Right lobe of liver (tissue), 6 donors: ENCODE data around the gene DES. TPM values are rescaled to one million over a fixed set of nuclear protein-coding genes. Genes with fewer than 3 reads are reported as not detected.

Experiments
- ATAC-seq, 4 donors: fragments of 200-7000 bp; cut with Tn5 transposase; one replicate each; pipeline ENCODE4 v1.9.1; 2020; ENCODE audit warnings: mild to moderate bottlenecking in 4 of 4, moderate library complexity in 4 of 4
- DNase-seq, 3 donors: peaks; one replicate each; pipeline ENCODE4 v3.0.0-alpha.2; 2020
- H3K27ac ChIP-seq, 3 donors: fragments of 200-600 bp; one replicate each; pipeline ENCODE4 v1.8.0; 2022
- H3K27me3 ChIP-seq, 2 donors: fragments of 200-600 bp; one replicate each; pipeline ENCODE4 v1.8.0; 2022
- H3K36me3 ChIP-seq, 4 donors: fragments of 200-600 bp; sonication (generic) in 1 of 4; one replicate each; pipeline versions ENCODE4 v1.5.1 to v1.8.0; 2017 to 2022; ENCODE audit warnings: control low read depth in 1 of 4
- H3K4me1 ChIP-seq, 4 donors: fragments of 200-600 bp; sonication (generic) in 1 of 4; one replicate each; pipeline versions ENCODE4 v1.5.1 to v1.8.0; 2017 to 2022; ENCODE audit warnings: control low read depth in 1 of 4
- H3K4me3 ChIP-seq, 3 donors: fragments of 200-600 bp; one replicate each; pipeline ENCODE4 v1.8.0; 2022
- H3K9me3 ChIP-seq, 4 donors: fragments of 200-600 bp; sonication (generic) in 1 of 4; one replicate each; pipeline versions ENCODE4 v1.5.1 to v1.8.0; 2017 to 2022; ENCODE audit warnings: control low read depth in 1 of 4
- POLR2A ChIP-seq: fragments of 450-650 bp; IDR thresholded peaks from one replicate; pipeline ENCODE4 v1.6.1; 2017; ENCODE audit warnings: antibody characterized with exemption, mild to moderate bottlenecking
- WGBS: methylation state at CpG from one replicate; pipeline ENCODE4 v1.1.6; 2018; ENCODE audit warnings: low coverage, low lambda C conversion rate; ENCODE audit not compliant: insufficient coverage; ENCODE audit errors: missing lambda C conversion rate; 5-methylcytosine and 5-hydroxymethylcytosine counted together
- intact Hi-C, 2 donors: fragments of 100-400 bp; cut with DNase I; formaldehyde crosslinking; loops; one replicate each; pipeline versions ENCODE4 v1.11.2 to v1.14.1; 2022
- total RNA-seq, 6 experiments: library from RNA; depleted of rRNA in 2 of 6; stranded (reverse); fragments of >200 nt in 2 of 6; fragmentation: NEBNext Ultra II Directional in 3 of 6; extraction: Animal tissue kit (Norgen Biotek cat#: 25700) in 3 of 6; gene quantifications; one replicate each; pipeline versions ENCODE4 v1.1.0 to v1.2.4, GENCODE V29; 2016 to 2023
- TF ChIP-seq, protein P1 (sequence below), 4 donors: fragments of 200-600 bp in 3 of 4; fragments of 450-650 bp in 1 of 4; IDR thresholded peaks; one replicate each; pipeline versions ENCODE4 v1.5.1 to v1.8.0; 2016 to 2022; ENCODE audit warnings: antibody characterized with exemption in 4 of 4, mild to moderate bottlenecking in 2 of 4
- donor health status: DM: no; HTN: yes; CAD: no.
- donor health status: DM: no; HTN: no; CAD: no.
- donor health status: DM: no; HTN: no; CAD: no.
- donor health status: DM: no; HTN: yes; CAD: no.
- donor health status: DM: no; HTN: yes; CAD: no.

DES gene
- total RNA-seq, 6 experiments from 2014 or later, result 1.2 to 25.6 (median 2.5) TPM

GRCh38 chr2:219447242-219448098 is 29.3 kb downstream of the DES start:
- Histone ChIP-seq H3K27ac (no peak overlapping the region), H3K4me1 (no peaks in the 10 kb centered on the region), H3K27me3 (no peaks in the 10 kb centered on the region), H3K36me3 (no peaks in the 10 kb centered on the region), H3K4me3 (no peak overlapping the region), H3K9me3 (no peaks in the 10 kb centered on the region)
- DNase-seq (no peak), ATAC-seq (no peak)
- intact Hi-C loops, result no loop called here
- 42% methylated on average over 10 of the region's 23 CpGs for WGBS
- no peak for TF ChIP-seq POLR2A
- TF ChIP-seq, protein P1, sequence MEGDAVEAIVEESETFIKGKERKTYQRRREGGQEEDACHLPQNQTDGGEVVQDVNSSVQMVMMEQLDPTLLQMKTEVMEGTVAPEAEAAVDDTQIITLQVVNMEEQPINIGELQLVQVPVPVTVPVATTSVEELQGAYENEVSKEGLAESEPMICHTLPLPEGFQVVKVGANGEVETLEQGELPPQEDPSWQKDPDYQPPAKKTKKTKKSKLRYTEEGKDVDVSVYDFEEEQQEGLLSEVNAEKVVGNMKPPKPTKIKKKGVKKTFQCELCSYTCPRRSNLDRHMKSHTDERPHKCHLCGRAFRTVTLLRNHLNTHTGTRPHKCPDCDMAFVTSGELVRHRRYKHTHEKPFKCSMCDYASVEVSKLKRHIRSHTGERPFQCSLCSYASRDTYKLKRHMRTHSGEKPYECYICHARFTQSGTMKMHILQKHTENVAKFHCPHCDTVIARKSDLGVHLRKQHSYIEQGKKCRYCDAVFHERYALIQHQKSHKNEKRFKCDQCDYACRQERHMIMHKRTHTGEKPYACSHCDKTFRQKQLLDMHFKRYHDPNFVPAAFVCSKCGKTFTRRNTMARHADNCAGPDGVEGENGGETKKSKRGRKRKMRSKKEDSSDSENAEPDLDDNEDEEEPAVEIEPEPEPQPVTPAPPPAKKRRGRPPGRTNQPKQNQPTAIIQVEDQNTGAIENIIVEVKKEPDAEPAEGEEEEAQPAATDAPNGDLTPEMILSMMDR (IDR thresholded peaks at IDR 0.05), result no peak

- Histone ChIP-seq H3K9me3 (no peaks in the 10 kb centered on the region), H3K27ac (no peak overlapping the region), H3K4me3 (no peak overlapping the region), H3K27me3 (no peaks in the 10 kb centered on the region), H3K4me1 (no peaks in the 10 kb centered on the region), H3K36me3 (no peaks in the 10 kb centered on the region)
- ATAC-seq (no peak), DNase-seq (no peak)
- intact Hi-C loops, result no loop called here
- no peak for TF ChIP-seq POLR2A
- TF ChIP-seq, protein P1 (IDR thresholded peaks at IDR 0.05), result no peak
- 14% methylated on average over 12 of the region's 88 CpGs for WGBS
Measured at GRCh38 chr2:219448099-219448775, 30.1 kb downstream of the DES start.

DNA sequence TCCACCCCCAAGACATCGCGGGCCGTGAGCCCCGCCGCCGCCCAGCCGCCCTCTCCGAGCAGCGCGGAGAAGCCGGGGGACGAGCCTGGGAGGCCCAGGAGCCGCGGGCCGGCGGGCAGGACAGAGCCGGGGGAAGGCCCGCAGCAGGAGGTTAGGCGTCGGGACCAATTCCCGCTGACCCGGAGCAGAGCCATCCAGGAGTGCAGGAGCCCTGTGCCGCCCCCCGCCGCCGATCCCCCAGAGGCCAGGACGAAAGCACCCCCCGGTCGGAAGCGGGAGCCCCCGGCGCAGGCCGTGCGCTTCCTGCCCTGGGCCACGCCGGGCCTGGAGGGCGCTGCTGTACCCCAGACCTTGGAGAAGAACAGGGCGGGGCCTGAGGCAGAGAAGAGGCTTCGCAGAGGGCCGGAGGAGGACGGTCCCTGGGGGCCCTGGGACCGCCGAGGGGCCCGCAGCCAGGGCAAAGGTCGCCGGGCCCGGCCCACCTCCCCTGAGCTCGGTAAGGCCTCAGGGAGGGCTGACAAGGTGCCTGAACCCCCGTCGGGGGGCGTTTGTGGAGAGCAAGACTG is 30.7 kb downstream of the DES start:
- TF ChIP-seq, protein P1 (IDR thresholded peaks at IDR 0.05), result no peak
- no peak for TF ChIP-seq POLR2A
- intact Hi-C loops, result no loop called here
- Histone ChIP-seq H3K36me3 (no peaks in the 10 kb centered on the region), H3K4me1 (no peaks in the 10 kb centered on the region), H3K27me3 (no peaks in the 10 kb centered on the region), H3K4me3 (no peak overlapping the region), H3K27ac (no peak overlapping the region), H3K9me3 (no peaks in the 10 kb centered on the region)
- ATAC-seq (no peak), DNase-seq (no peak)
- 12% methylated on average over 5 of the region's 51 CpGs for WGBS

DNA sequence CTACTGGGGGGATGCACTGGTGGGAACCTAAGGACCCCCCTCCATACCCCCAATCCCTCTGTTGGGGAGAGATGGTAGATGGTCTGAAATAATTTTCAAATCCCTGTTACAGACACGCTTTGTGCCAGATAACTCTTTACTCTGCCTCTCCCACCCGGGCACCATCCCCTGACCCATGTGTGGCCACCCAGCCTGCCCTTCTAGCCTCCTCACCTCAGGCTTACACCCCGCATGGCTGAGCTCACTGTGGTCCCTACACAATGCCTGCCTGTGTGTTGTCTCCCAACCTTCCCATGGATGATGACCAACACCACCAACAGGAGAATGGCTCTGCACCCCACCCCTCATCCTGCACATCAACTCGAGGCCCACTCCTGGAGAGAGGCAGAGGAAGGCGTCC is 31.4 kb downstream of the DES start:
- no peak for DNase-seq
- Histone ChIP-seq H3K27me3 (no peaks in the 10 kb centered on the region), H3K36me3 (no peaks in the 10 kb centered on the region), H3K4me3 (no peak overlapping the region), H3K4me1 (no peaks in the 10 kb centered on the region), H3K27ac (no peak overlapping the region), H3K9me3 (no peaks in the 10 kb centered on the region)
- no peak for ATAC-seq
- TF ChIP-seq, protein P1 (IDR thresholded peaks at IDR 0.05), result no peak
- TF ChIP-seq POLR2A, result no peak
- intact Hi-C loops, result no loop called here
- WGBS, result 42% methylated on average over 2 of the region's 5 CpGs
